Stimulated activated CD8-positive, alpha-beta memory T cell treated with anti-CD3 and anti-CD28 coated beads, Interleukin-2, amount 100 ng/mL, for 48 hours (primary cell): ENCODE data around the gene PARP1.

Experiments
- DNase-seq, 2 donors: peaks; one replicate each; pipeline ENCODE4 v3.0.0-alpha.2; 2020; ENCODE audit warnings: low read depth in 2 of 2

Gene PARP1

DNA sequence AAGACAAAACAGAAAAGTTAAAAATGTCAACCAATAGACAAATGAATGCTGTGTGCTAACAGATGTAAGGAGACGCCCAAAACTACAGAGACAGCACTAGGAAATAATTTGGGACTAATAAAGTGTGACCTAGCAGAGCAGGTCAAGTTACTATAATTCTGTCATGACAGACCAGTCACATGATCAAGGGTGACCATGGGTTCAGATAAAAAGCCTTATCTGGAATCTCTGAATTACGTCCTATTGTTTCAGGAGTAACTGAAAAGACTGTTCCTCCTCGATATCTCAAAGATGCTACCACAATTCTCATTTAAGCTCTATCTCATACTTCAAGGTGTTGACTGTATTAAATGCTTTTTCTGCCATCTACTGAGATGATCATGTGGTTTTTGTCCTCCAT lies 31.6 kb downstream of the PARP1 start:
- DNase-seq = no peak

DNA sequence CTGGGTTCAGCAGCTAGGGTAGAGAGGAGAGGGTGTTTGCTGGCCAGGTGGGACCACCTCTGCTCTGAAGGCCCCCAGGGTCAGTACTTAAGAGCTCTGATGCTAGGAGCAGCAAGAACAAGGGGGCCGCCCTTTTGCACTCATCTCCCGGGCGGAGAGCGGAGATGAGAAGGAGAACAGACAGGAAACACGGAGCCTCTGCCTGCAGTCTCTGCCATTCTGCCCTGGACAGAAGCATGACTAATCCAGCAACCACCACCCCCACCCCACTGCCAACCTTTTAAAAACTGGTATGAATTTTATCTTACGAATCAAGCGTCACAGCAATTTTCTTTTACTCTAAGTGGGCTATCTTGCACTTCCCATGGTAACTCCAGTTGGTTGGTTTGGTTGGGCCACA lies 34.5 kb downstream of the PARP1 start:
- DNase-seq = no peak

DNA sequence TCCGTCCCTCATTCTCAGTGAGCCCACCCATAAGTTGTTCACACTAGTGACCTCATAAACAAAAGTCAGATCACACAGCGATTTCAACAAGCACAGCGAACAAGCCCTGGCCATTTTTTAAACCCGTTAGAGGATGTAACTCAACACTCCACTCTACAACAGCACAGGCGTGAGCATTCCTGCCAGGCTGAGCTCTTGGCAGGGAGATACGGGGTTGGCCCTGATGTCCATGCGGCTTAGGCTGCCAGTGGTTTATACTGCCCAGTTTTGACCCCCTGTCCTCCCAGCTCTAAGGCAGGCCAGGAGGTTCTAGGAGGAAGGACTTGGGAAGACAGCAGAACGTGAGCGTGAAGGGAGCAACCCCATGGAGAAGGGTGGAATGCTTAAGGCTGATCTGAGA lies 35.0 kb downstream of the PARP1 start:
- DNase-seq = no peak

DNA sequence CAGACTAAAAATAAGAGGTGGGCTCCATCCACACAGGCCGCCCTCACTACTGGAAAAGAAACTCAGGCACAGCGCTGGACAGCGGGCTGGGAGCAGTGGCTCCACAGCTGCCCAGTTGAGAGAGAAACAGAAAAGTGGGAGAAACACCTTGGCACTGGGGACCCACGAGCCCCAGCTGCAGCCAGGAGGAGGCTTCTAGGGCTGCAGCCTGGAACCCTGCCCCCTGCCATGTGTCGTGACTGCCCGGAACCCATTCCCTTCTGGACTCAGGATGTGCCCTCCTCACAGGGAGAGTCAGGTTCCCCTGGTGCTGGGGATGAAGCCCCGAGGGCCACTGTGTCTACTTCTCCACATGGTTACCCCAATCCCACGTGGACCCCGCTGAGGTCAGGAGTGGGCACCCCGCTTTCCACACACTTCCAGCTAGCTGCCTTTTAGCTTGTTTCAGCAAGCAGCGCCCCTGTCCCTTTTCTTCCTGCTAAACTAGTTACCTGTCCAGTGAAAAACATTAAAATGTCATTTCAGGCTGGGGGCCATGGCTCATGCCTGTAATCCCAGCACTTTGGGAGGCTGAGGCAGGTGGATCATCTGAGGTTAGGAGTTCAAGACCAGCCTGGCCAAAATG lies 35.9 kb downstream of the PARP1 start:
- no peak for DNase-seq

DNA sequence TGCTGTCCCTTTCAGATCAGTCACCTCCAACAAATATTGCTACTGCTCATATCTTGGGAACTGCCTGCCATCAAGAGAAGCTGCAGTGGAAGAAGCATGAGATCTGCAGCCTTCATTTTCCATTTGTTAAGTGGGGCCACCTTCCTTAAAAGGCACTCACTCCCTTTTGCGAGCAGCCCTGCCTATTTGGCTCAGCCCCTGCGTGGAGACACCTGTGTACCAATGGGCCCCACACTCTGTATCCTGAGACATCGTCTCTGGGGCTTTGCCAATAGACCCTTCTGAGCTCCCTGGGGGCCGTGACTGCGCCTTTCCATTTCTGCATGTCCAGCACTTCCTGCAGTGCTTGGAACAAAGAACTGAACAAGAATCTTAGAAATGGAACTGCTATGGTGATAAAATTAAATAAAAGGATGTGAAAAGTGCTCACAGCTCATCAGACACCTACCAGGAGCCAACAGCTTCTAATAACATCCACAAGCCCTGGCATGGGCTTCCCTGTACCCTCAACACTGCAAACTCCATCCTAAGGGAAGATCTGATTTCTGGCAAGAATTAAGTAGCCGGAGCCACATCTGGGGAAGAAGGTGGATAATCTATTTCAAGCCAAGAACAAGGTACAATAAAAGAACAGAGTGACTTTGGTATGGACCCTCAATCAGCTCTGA lies 36.7 kb downstream of the PARP1 start:
- no peak for DNase-seq

DNA sequence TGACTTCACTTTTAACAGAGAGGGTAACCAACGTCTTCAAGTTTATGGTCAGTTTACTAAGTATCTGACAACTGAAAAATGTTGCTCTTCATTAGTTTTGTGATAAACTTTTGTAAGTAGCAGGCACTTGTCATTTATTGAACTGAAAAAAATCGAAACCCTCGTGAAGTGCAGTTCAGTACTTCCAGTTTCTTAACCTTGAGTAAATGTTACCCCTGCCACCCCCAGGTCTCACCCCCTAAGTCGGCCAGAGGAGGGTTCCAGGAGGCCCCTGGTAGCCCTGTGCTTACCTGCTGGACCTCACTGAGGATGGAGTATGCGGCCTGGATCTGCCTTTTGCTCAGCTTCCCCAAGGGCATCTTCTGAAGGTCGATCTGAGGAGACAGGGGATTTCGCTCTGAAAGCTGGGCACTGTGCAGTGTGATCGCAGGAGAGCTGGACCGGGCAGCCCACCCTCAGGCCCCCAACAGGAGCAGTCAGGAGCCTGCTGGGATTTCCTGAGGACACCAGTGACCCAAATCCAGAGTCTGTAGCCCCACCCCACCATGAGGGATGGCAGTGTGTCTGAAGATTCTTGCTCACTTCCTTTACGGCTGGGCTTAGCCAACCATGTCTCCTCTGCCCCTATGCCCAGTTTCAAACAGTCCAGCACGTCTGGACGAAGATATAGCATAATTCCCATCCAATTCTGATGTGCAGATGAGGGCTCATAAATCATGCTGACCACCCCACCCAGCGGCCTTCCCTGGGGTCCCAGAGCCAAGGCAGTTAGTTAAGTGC lies 37.6 kb downstream of the PARP1 start:
- no peak for DNase-seq

DNA sequence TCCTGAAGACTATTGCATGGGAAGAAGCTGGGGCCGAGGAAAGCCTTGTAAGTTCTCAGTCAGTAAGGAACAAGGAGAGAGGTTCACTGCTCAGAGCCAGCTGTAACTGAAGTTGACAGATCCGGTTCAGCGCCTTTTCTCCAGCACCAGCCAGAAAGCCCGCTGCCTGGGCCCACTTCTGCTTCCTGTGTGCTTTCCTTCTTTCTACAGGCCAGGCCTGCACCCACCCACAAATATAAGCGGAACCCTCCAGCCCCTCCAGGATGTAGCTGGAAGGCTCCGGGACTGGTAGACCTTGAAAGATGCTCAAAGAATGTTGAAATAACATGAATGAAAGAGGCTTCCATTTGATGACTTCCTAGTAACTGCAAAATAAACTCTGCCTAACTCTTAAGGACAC lies 38.8 kb downstream of the PARP1 start:
- no peak for DNase-seq

DNA sequence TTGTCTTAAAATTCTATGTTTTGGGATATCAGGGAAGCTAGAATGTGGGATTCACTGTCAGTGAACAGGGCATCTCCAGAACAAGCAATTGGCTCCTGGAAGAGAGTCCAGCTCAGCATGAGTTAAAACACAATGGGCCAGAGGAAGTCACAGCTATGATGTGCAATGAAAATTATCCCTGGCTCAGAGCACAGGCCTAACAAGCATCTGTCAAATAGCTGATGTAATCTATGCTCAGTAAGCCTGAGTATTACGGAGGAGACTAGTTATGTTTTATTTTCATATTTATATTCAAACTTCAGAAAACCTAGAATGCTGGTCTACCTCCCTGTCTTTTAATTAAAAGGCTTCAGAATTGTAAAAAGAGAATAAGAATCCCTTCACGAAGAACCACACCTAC lies 41.6 kb downstream of the PARP1 start:
- DNase-seq = no peak

DNA sequence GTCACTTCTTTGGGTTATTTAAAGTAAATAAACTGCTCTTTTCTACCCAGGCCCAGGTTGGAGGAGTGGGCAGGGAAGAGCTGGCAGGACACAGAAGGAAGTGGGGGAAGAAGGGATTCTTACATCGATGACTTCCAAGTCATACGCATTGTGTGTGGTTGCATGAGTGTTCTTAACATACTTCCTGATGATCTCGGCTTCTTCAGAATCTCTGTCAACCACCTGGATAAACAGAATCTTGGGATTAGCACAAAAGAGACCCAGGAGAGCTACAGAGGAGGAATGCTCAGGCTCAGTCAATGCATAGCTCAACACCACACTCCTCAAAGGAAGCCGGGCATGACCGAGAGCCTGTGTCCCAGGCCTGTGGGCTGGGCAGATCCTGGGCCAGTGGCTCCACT lies 42.1 kb downstream of the PARP1 start:
- no peak for DNase-seq

DNA sequence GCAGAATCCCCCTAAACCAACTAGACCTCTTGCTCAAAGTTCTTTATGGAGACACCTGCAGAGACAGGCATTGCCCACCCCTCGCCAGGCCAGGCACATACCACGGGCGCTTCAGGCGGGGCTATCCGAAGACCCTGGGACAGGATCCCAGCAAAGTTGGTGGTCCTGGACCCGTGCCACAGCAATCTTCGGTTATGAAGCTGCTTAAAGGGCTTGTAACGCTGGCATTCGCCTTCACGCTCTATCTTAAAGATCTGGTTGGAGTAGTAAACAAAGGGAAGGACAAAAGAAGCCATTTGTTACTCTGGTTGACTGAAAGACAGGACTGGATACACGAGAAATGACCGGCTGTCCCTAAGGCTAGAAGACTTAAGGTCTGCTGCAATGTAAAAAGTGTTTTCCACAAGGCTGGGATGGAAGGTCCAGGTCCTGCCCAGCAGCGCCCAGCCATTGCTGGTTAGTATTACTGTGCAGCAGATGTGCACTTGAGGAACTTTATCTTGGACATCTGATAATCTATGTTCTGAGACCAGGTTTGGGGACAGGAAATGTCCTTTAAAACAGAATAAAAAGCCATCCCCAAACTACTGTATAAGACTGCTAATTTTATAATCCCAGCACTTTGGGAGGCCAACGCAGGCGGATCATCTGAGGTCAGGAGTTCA lies 42.9 kb downstream of the PARP1 start:
- DNase-seq = no peak

DNA sequence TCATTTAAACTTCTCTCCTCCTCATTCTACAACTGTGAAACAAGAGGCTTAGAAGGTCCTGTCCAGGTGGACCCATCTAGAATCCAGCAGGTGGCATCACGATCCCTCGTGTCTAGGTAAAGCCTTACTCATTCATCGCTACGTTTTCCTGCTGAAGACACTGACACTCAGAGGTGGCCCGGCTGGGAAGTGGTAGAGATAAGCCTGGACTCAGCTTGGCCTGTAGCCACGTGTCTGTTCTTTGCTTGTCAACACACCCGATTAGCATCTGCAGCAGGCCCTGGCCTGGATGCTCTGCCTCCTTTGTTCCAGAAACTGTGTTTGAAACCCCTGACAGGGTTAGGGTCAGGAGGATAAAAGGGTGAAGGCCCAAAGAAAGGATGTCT lies 43.4 kb downstream of the PARP1 start:
- DNase-seq = no peak

DNA sequence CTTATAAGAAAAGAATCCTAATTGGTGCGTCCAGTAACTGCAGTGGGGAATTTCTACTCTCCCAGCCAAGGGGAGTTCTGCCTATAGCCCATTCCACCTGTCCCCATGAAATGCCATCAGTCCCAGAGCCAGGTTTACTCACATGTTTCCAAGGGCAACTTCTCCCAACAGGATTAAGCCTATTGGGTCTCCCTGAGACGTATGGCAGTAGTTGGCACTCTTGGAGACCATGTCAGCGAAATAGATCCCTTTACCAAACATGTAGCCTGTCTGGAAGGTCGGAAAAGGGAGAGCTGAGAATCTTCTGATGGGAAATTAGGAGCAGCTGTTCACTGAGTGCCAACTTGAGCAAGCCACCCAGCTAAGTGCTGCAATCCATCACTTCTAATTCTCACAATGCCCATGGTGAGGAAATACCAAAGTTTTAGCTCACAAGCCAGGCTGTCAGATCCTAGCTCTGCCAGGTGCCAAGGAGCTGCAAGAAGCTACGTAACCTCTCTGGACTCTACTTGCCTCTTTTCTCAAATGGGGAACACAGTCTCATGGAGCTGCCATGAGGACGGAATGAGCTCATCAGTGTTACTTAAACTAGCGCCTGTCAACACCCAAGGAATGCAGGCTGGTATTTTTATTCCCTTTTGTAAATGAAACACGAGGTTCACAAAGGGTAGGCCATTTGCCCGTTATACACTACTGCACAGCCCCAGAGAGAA lies 43.9 kb downstream of the PARP1 start:
- no peak for DNase-seq

DNA sequence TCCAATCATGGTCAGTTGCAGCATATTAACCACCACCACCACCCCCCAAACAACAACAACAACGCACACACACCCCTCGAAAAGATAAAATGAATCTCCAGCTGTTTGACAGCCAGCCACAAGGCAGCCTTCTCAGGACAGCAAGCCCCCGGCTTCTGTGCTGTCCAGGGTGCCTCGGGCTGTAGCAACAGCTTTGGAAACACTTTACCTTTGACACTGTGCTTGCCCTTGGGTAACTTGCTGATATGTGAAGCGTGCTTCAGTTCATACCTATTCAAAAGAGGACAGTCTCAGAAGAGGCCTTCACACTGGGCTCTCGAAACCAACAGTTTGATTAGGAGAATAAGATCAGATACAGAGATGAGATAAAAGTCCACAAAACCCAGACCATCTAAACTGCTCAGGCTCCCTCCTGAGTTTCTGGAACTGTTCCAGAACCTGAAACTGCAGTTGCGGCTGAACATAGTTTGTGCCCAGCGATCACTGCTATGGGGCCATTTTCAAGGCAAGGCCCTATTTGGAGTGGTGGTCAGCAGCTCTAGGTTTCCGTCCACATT lies 44.9 kb downstream of the PARP1 start:
- DNase-seq = no peak

DNA sequence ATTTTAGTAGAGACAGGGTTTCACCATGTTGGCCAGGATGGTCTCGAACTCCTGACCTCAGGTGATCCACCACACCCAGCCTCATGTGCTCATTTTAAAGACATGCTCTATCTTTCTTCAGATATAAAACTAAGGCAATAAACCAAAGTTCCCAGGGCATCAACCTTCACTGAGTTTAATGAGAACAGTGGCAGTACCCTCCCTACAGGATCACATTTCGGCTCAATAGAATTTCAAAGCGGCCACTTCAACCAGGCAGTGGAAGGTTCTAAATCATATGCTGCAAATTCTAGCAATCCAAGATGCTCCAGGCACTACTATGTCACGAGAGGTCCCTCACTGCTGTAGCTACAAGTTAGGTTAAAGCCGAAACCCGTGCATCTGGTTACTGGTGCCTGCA lies 45.5 kb downstream of the PARP1 start:
- no peak for DNase-seq

DNA sequence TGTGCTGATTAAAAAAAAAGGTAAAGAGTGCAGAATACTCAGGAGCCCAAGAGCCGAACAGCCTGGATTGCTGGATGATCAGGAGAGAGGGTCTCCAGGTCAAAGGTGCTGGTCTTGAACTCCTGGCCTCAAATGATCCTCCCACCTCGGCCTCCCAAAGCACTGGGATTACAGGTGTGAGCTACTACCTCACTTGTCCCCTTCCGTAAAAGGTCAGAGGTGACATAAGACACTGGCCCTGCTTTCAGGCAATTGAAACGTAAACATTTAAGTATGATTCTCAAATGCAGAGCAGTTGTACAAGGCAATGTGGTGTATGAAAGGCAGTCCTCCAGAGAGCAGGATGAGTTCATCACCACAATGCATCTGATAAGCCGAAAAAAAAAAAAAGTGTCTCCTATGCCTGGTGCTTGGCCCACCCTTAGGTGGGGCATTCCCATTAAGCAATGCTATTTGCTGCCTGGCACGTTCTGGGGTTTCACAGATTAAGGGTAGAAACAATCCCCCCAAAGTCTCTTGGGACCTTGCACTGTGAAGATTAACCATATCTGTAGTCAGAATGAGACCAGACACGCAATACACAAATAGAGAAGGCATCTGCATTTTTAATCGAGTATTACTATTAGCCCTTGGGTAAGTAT lies 47.7 kb downstream of the PARP1 start:
- DNase-seq = no peak

DNA sequence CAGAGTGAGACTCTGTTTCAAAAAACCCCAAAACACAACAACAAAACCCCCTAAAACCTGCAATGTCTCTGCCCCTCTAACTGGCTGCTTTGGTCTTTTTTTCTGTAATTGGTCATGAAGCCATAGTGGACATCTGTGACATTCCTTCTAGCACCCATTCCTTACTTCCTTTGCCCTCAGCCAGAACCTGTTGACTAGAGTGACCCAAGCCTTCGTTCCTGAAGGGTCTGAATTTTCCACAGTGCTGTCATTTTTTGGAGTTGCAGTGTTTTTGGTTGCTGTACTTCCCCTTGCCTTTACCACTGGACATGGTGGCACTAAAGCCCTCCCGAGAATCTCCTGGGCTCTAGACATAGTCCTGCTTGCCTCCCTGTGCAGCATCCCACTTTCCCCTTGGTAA lies 50.5 kb downstream of the PARP1 start:
- DNase-seq = no peak

DNA sequence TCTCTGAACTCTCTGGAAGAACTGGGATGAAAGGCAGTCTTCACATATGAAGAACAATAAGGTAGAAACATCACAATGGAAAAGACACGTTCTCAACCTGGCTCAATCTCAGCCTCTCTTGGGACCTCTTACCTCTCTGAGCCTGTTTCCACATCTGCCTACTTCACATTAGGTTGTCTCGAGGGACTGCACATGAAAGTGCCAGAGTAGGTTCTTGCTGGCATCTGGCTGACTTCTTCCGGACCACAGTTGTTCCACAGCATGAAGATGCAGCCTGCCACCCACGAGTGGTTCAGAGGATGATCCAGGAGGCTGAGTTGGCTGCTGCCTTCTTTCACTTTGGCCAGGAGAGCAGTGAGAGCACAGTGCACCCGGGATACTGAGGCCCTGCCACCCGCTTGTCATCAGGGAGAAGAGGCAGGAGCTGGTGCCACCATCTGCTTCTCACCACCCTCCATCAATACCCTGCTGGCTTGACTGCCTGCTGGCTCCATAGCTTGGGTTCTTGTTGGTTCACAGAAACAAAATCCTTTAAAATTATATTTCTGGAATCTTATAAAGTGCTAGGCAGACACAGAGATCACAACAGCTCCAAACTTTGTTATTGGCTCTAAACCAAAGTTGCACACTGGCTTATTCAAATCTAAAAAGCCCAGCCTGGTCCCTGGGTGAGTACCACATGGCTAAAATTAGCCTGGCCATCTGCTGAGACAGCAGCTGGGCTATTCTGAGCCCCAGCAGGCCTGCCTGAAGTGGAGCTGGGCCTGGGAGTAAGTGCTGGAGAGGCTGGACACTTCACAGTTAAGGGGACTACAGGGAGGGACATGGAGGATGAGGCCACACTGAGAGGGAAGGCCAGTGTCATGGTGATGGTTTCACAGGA lies 52.0 kb downstream of the PARP1 start:
- no peak for DNase-seq

DNA sequence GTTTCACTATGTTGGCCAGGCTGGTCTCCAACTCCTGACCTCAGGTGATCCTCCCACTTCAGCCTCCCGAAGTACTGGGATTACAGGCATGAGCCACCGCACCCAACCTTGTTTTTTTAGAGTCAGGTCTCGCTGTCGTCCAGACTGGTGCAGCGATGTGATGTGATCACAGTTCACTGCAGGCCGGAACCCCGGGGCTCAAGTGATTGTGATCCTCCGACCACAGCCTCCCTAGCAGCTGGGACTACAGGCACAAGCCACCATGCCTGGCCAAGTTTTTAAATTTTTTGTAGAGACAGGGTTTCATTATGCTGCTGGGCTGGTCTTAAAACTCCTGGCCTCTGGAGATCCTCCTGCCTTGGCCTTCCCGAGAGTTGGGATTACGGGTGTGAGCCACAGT lies 52.9 kb downstream of the PARP1 start:
- DNase-seq = no peak

DNA sequence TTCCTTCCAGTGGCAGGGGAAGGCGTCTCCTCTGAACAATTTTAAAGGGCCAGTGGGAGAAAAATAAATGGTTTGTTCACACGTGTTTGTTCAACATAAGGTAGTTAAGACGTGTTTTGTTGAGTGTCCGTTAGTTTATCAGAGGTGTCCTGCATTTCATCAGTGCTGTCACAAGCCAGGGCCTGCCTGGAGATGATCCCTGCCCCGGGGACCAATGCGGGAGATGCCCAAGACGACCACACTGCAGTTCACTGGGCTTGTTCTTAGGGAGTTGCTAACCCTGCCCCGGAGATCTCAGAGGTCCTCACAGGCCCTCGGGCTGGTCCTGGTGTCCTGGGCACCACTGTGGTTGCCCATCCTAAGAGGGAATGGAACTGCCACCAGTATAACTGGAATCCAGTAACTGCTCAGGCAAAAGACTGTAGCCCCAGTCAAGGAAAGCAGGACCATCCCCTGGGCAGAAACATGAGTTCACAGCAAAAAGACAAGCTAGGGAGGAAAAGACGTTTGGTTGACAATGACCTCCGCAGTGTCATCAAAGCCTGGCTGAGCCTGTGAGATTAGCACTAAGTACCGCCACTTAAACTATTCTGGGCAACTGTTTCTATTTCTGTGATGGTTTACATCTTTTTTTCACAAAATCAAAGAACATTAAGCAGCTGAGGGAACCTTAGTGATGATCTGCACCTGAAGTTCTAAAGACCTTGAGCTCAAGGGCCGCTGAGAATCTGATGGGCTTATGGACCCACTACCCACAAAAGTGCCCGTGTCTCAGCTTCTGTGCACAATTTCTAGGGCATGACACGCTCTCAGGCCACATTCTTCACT lies 54.0 kb downstream of the PARP1 start:
- DNase-seq = no peak
